Cardiac muscle cell (in vitro differentiated cells and primary cell): ENCODE results near the gene ITM2A. TPM values are rescaled to one million over a fixed set of nuclear protein-coding genes. Genes with fewer than 3 reads are reported as not detected.

Experiments used
- DNase-seq, 2 donors: peaks; one replicate each; pipeline versions ENCODE4 v3.0.0 to v3.0.0-alpha.2; 2010 to 2017; ENCODE audit warnings: low read depth in 1 of 2, low spot score in 1 of 2
- H3K27ac ChIP-seq: fragments of 200-600 bp; sonication (generic); 2 replicates; pipeline ENCODE4 v1.5.1; 2016
- H3K27me3 ChIP-seq: fragments of 200-600 bp; sonication (generic); 2 replicates; pipeline ENCODE4 v1.6.0; 2016; ENCODE audit warnings: control low read depth
- H3K36me3 ChIP-seq: fragments of 200-600 bp; sonication (generic); 2 replicates; pipeline ENCODE4 v1.5.1; 2016; ENCODE audit warnings: control low read depth
- H3K4me1 ChIP-seq: fragments of 200-600 bp; sonication (generic); 2 replicates; pipeline ENCODE4 v1.8.1; 2017; ENCODE audit warnings: low read depth, mild to moderate bottlenecking, mixed run types
- H3K4me3 ChIP-seq: fragments of 200-600 bp; sonication (generic); 2 replicates; pipeline ENCODE4 v1.5.1; 2016; ENCODE audit warnings: mild to moderate bottlenecking
- H3K9me3 ChIP-seq: fragments of 200-600 bp; sonication (generic); 2 replicates; pipeline ENCODE4 v1.5.1; 2017; ENCODE audit warnings: low read depth, mild to moderate bottlenecking, control low read depth
- polyA plus RNA-seq: library from polyadenylated mRNA; unstranded; fragments of >200 nt; fragmentation: Nextera tagmentation; extraction: Ambion mirVana; gene quantifications from 2 replicates; pipeline ENCODE4 v1.2.1, GENCODE V29; 2016
- total RNA-seq: library from RNA; depleted of rRNA; stranded (reverse); fragments of >200 nt; gene quantifications from 2 replicates; pipeline ENCODE4 v1.2.3, GENCODE V29; 2016
- TF ChIP-seq, protein P1 (sequence below): IDR thresholded peaks from 2 replicates; pipeline ENCODE4 v1.5.1; 2012; ENCODE audit warnings: low read depth, mild to moderate bottlenecking, low read length

Gene ITM2A
- total and polyA plus RNA-seq, 2 experiments from 2014 or later = 14.7 to 20.8 TPM

DNA sequence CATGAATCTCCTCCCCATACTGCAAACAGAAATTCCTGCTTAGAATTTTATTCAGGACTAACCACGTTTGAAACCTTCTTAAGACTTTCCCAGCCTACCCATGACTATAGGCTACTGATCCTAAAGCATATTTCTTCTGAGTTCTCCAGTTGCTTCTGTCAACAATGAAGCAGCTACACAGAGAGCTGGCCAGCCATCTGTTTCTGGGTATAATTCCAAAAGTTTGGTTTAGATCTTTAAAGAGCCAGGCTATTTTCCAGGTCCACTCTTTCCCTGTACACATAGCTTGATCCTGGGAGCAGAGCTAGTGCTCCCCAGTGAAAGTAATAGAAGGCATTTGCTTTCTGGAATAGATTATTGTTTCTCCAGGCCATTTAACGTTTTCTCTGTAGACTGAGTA, 4.0 kb upstream of the ITM2A start:
- no peak for DNase-seq
- TF ChIP-seq, protein P1, sequence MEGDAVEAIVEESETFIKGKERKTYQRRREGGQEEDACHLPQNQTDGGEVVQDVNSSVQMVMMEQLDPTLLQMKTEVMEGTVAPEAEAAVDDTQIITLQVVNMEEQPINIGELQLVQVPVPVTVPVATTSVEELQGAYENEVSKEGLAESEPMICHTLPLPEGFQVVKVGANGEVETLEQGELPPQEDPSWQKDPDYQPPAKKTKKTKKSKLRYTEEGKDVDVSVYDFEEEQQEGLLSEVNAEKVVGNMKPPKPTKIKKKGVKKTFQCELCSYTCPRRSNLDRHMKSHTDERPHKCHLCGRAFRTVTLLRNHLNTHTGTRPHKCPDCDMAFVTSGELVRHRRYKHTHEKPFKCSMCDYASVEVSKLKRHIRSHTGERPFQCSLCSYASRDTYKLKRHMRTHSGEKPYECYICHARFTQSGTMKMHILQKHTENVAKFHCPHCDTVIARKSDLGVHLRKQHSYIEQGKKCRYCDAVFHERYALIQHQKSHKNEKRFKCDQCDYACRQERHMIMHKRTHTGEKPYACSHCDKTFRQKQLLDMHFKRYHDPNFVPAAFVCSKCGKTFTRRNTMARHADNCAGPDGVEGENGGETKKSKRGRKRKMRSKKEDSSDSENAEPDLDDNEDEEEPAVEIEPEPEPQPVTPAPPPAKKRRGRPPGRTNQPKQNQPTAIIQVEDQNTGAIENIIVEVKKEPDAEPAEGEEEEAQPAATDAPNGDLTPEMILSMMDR = no peak
- Histone ChIP-seq H3K36me3 (no peaks in the 10 kb centered on the region), H3K9me3 (no peaks in the 10 kb centered on the region), H3K27ac (no peak overlapping the region), H3K27me3 (no peaks in the 10 kb centered on the region), H3K4me3 (no peak overlapping the region), H3K4me1 (no peaks in the 10 kb centered on the region)

DNA sequence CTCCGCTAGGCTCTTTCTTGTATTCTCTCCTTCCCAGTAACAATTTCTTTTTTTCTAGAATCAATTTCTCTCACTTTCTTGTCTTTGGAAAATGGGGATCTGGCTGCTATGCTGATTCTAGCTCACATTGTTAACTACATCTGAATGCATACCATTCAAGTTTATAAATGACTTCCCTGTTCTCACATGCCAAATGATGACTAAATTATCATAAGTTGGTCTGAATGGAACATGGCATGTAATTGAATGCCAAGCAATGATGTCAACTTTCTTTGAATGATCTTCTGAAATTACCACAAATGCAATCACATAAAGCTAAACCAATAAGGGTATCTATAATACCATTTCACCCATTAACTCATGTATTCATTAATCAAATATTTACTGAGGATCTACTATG, 2.7 kb upstream of the ITM2A start:
- TF ChIP-seq, protein P1 = no peak
- no peaks in the 10 kb centered on the region for H3K27me3 ChIP-seq
- no peaks in the 10 kb centered on the region for H3K9me3 ChIP-seq
- peaks cover 6% of the 10 kb centered on the region for H3K4me1 ChIP-seq
- DNase-seq = no peak
- no peak overlapping the region for H3K27ac ChIP-seq
- no peaks in the 10 kb centered on the region for H3K36me3 ChIP-seq
- no peak overlapping the region for H3K4me3 ChIP-seq

DNA sequence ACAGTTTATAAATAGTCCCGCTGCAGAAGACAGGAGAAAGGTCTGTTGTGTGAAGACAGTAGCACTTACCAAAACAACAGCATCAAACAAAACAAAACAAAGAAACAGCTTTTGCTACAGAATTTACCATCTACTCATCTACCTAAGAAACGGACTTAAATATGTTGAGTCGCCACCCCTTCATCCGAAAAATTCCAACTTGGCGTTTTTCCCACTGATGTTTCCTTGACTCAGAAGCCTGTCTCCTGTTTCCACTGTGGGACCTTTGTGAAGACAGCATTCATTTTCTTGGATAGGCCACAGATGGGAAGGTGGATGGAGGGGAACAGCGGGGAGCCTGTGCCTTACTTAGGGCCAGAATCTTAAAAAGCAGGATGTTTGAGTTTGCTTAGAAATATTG, 1.3 kb upstream of the ITM2A start:
- DNase-seq = no peak
- H3K4me3 ChIP-seq = no peak overlapping the region
- no peaks in the 10 kb centered on the region for H3K36me3 ChIP-seq
- H3K27ac ChIP-seq = no peak overlapping the region
- H3K27me3 ChIP-seq = no peaks in the 10 kb centered on the region
- peaks cover 6% of the 10 kb centered on the region for H3K4me1 ChIP-seq
- H3K9me3 ChIP-seq = no peaks in the 10 kb centered on the region
- TF ChIP-seq, protein P1 = no peak

DNA sequence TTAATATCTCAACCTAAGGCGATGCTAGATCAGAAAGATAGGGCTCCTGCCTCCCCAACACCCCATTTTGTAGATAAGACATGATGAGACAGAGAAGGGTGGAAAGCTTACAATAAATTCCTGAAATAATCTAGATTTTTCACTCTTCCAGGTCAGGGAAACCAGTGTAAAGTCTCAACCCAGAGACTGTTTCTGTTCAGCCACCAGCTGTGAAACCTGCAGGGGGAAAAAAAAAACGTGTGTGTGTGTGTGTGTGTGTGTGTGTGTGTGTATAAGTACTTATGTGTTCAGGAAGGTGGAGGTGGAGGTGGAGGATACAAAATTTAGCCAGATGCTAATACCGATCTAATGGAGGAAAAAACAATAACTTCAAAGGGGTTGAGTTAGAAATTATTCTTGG, 773 bp upstream of the ITM2A start:
- DNase-seq = no peak
- Histone ChIP-seq H3K4me1 (peaks cover 6% of the 10 kb centered on the region), H3K9me3 (no peaks in the 10 kb centered on the region), H3K27ac (no peak overlapping the region), H3K27me3 (no peaks in the 10 kb centered on the region), H3K36me3 (no peaks in the 10 kb centered on the region), H3K4me3 (no peak overlapping the region)
- TF ChIP-seq, protein P1 = no peak

DNA sequence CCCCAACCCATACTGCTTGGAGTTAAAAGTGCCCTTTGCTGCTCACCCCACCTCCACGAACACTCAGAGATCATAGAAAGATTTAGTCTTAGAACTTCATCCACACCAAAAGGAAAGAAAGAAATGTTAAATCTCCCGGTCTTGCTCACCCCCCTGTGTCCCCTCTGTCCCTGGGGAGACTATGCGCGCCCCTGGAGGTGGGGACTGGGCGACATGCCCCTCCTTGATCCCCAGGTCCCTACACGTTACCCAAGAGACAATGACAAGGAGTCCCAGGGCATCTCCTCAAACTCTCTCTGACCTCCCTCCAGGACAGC, 620 bp downstream of the ITM2A start:
- no peaks in the 10 kb centered on the region for H3K36me3 ChIP-seq
- no peaks in the 10 kb centered on the region for H3K9me3 ChIP-seq
- no peaks in the 10 kb centered on the region for H3K27me3 ChIP-seq
- DNase-seq = no peak
- H3K4me1 ChIP-seq = peaks cover 6% of the 10 kb centered on the region
- TF ChIP-seq, protein P1 = no peak
- H3K27ac ChIP-seq = no peak overlapping the region
- H3K4me3 ChIP-seq = peak overlapping the region; percentile 30

DNA sequence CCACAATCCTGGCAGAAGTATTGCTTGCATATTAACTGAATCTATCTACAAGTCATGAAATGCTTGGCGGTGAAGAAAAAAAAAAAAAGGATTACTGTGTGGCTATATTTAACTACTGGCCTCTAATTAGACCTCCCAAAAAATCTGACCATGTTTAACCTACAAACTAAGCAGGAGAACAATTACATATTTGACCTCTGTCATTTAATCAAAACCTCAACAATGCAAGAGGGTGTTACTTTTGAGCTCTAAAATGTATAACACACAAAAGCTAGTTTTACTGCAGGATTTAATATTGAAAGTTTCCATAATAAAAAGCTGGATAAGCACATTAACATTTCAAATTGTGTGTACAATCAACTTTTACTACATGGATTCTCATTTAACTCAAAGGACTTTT, 1.5 kb downstream of the ITM2A start:
- Histone ChIP-seq H3K27me3 (no peaks in the 10 kb centered on the region), H3K36me3 (no peaks in the 10 kb centered on the region), H3K4me3 (no peak overlapping the region), H3K27ac (no peak overlapping the region), H3K4me1 (peaks cover 6% of the 10 kb centered on the region), H3K9me3 (no peaks in the 10 kb centered on the region)
- no peak for DNase-seq
- TF ChIP-seq, protein P1 = no peak
